Vagina (tissue), 2 donors: ENCODE measurements around the gene TBX1.

Source experiments
- POLR2A ChIP-seq, 2 donors: fragments of 450-650 bp; IDR thresholded peaks; one replicate each; pipeline ENCODE4 v1.6.1; 2017; ENCODE audit warnings: antibody characterized with exemption in 2 of 2, mild to moderate bottlenecking in 2 of 2, moderate library complexity in 2 of 2
- POLR2AphosphoS5 ChIP-seq, 2 donors: sonication (generic); formaldehyde crosslinking; IDR thresholded peaks; one replicate each; pipeline ENCODE4 v1.9.0; 2017; ENCODE audit warnings: antibody characterized with exemption in 2 of 2, mild to moderate bottlenecking in 2 of 2, low read depth in 1 of 2; ENCODE audit not compliant: insufficient read depth in 1 of 2
- TF ChIP-seq, protein P1 (sequence below), 3 experiments: fragments of 450-650 bp in 2 of 3; fragments of 200-600 bp in 1 of 3; sonication (generic) in 1 of 3; IDR thresholded peaks; one replicate each; pipeline ENCODE4 v1.5.1; 2017 to 2019; ENCODE audit warnings: antibody characterized with exemption in 3 of 3, mild to moderate bottlenecking in 2 of 3, moderate library complexity in 2 of 3

DNA sequence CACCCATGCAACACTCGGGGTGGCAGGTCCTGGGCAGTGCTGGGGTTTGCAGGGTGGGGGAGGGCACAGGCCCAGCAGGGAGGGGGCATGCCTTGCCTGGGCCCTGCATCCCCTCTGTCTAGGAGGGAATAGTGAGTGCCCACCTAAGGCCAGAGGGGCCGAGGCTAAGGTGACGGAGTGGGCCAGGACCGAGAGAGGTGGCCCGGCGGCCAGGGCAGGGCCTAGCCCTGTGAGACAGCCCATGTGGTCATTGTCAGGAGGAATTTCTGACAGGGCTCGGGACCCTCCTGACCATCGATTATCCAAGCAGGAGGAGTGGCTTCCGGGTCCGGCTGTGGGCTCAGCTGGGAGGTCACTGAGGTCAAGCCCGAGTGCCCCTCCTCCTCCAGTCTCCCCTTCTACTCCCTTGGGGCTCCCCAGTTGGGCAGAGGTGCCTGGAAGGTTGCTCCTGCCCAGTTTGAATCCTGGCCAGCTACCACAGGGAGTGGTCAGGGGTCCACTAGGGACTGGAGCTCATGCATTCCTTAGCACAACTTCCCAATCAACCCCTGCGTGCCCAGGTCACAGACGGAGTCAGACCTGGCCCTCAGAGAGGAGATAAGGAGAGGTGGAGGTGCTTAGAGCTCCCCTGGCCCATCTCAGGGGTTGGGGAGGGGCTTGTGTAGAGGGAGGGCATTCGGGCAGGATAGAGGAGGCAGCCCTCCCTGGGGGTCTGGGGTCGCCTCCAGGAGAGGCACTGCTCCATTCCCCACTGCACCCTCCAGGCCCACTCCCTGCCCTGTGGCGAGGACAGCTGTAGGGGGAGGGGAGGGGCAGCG is 22.5 kb upstream of the TBX1 start:
- TF ChIP-seq, protein P1, sequence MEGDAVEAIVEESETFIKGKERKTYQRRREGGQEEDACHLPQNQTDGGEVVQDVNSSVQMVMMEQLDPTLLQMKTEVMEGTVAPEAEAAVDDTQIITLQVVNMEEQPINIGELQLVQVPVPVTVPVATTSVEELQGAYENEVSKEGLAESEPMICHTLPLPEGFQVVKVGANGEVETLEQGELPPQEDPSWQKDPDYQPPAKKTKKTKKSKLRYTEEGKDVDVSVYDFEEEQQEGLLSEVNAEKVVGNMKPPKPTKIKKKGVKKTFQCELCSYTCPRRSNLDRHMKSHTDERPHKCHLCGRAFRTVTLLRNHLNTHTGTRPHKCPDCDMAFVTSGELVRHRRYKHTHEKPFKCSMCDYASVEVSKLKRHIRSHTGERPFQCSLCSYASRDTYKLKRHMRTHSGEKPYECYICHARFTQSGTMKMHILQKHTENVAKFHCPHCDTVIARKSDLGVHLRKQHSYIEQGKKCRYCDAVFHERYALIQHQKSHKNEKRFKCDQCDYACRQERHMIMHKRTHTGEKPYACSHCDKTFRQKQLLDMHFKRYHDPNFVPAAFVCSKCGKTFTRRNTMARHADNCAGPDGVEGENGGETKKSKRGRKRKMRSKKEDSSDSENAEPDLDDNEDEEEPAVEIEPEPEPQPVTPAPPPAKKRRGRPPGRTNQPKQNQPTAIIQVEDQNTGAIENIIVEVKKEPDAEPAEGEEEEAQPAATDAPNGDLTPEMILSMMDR (IDR thresholded peaks at IDR 0.05), result no peak
- TF ChIP-seq POLR2A (IDR thresholded peaks at IDR 0.05) (no peak), POLR2AphosphoS5 (IDR thresholded peaks at IDR 0.05; ENCODE audit: insufficient read depth in 1 of 2, low read depth in 1 of 2) (no peak)
